Measurements from ENCODE around the gene CDIP1.

- no peak for TF ChIP-seq CTCF (conservative IDR thresholded peaks at IDR 0.05; ENCODE audit: low read length)
- TF ChIP-seq EZH2phosphoT487 (IDR thresholded peaks at IDR 0.05; ENCODE audit: borderline replicate concordance, low read depth, low read length), result no peak
These were observed 28.4 kb downstream of the CDIP1 start for GRCh38 chr16:4510131-4510530.

Measured in OCI-LY7 (cell line).